Cardiac muscle cell (in vitro differentiated cells and primary cell): ENCODE data around the gene HERC3. TPM values are rescaled to one million over a fixed set of nuclear protein-coding genes. Genes with fewer than 3 reads are reported as not detected.

Experiments
- DNase-seq, 2 donors: peaks; one replicate each; pipeline versions ENCODE4 v3.0.0 to v3.0.0-alpha.2; 2010 to 2017; ENCODE audit warnings: low read depth in 1 of 2, low spot score in 1 of 2
- H3K27ac ChIP-seq: fragments of 200-600 bp; sonication (generic); 2 replicates; pipeline ENCODE4 v1.5.1; 2016
- H3K27me3 ChIP-seq: fragments of 200-600 bp; sonication (generic); 2 replicates; pipeline ENCODE4 v1.6.0; 2016; ENCODE audit warnings: control low read depth
- H3K36me3 ChIP-seq: fragments of 200-600 bp; sonication (generic); 2 replicates; pipeline ENCODE4 v1.5.1; 2016; ENCODE audit warnings: control low read depth
- H3K4me1 ChIP-seq: fragments of 200-600 bp; sonication (generic); 2 replicates; pipeline ENCODE4 v1.8.1; 2017; ENCODE audit warnings: low read depth, mild to moderate bottlenecking, mixed run types
- H3K4me3 ChIP-seq: fragments of 200-600 bp; sonication (generic); 2 replicates; pipeline ENCODE4 v1.5.1; 2016; ENCODE audit warnings: mild to moderate bottlenecking
- H3K9me3 ChIP-seq: fragments of 200-600 bp; sonication (generic); 2 replicates; pipeline ENCODE4 v1.5.1; 2017; ENCODE audit warnings: low read depth, mild to moderate bottlenecking, control low read depth
- polyA plus RNA-seq: library from polyadenylated mRNA; unstranded; fragments of >200 nt; fragmentation: Nextera tagmentation; extraction: Ambion mirVana; gene quantifications from 2 replicates; pipeline ENCODE4 v1.2.1, GENCODE V29; 2016
- total RNA-seq: library from RNA; depleted of rRNA; stranded (reverse); fragments of >200 nt; gene quantifications from 2 replicates; pipeline ENCODE4 v1.2.3, GENCODE V29; 2016
- TF ChIP-seq, protein P1 (sequence below): IDR thresholded peaks from 2 replicates; pipeline ENCODE4 v1.5.1; 2012; ENCODE audit warnings: low read depth, mild to moderate bottlenecking, low read length

The HERC3 gene
- total and polyA plus RNA-seq, 2 experiments from 2014 or later: 29.4 to 35.3 TPM

DNA sequence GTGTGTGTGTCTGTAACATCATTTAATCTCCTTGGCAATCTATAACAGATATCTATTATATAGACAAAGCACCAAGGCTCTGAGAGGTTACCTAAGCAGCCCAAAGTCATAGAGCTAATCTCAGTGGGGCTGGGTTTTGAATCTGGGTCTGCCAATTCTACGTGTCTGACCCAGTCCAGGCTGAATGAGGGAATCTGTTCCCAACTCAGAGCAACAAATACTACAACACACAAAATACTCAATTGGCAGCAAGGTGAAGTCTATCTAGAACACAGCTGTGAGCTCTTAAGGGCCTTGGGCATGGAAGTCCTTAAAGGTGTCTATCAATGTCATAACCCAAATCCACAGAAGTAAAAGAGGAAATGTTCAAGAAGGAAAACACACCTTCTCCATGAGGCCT is 152.9 kb downstream of the HERC3 start:
- H3K4me1 ChIP-seq: peaks cover 6% of the 10 kb centered on the region
- H3K27ac ChIP-seq: no peak overlapping the region

DNA sequence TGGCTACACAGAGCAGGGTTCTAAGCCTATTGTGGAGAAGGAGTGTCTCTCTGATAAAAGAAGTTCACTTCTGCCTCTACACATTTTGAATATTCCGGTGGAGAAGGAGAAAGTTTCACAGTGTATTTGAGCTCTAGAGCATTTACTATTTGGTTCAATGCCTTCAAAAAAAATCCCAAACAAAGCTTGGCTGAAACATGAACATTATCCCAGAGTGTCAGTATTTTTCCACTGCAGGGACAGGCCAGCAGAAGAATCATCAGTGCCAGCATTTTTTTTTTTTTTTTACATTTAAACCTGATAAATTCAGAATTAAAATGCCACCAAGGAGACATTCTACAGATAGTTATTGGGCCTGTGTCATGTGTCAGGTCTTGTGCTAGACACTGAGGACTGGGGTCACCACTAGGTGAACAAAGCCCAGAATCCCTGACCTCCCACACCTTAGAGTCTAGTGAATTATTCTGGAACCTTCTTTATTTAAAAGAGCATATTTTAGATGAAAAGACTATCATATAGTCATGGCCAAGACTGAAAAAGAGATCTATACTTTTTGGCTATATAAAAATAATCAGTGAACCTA is 153.4 kb downstream of the HERC3 start:
- Histone ChIP-seq H3K27me3 (no peaks in the 10 kb centered on the region), H3K27ac (peak overlapping the region; percentile 52), H3K4me1 (peaks cover 6% of the 10 kb centered on the region), H3K9me3 (no peaks in the 10 kb centered on the region), H3K36me3 (peaks cover 70% of the 10 kb centered on the region), H3K4me3 (no peak overlapping the region)
- TF ChIP-seq, protein P1, sequence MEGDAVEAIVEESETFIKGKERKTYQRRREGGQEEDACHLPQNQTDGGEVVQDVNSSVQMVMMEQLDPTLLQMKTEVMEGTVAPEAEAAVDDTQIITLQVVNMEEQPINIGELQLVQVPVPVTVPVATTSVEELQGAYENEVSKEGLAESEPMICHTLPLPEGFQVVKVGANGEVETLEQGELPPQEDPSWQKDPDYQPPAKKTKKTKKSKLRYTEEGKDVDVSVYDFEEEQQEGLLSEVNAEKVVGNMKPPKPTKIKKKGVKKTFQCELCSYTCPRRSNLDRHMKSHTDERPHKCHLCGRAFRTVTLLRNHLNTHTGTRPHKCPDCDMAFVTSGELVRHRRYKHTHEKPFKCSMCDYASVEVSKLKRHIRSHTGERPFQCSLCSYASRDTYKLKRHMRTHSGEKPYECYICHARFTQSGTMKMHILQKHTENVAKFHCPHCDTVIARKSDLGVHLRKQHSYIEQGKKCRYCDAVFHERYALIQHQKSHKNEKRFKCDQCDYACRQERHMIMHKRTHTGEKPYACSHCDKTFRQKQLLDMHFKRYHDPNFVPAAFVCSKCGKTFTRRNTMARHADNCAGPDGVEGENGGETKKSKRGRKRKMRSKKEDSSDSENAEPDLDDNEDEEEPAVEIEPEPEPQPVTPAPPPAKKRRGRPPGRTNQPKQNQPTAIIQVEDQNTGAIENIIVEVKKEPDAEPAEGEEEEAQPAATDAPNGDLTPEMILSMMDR: no peak
- DNase-seq: no peak

More for the DNA sequence above, 152.9 kb downstream of the HERC3 start:
- no peak overlapping the region for H3K4me3 ChIP-seq
- TF ChIP-seq, protein P1: no peak
- no peaks in the 10 kb centered on the region for H3K27me3 ChIP-seq
- peaks cover 68% of the 10 kb centered on the region for H3K36me3 ChIP-seq
- DNase-seq: no peak
- no peaks in the 10 kb centered on the region for H3K9me3 ChIP-seq

DNA sequence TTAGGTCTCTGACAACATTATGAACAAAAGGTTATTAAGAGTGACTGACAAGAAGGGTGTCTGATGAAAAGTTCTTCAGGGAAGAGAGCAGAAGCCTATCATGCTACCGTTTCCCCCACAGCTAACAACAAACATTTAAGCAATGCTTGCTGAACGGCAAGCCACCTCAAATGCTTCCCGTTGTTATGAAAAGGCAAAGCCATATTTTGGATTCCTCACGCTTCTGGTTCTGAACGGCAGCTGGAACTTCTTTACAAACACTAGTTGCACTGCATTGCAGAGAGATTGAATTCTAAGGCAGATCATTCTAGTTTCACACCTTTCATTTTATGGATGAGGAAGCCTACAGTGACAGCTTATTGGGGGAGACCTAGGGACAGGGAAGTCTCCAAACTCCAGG is 153.9 kb downstream of the HERC3 start:
- Histone ChIP-seq H3K36me3 (peaks cover 71% of the 10 kb centered on the region), H3K4me3 (no peak overlapping the region), H3K27ac (peak overlapping the region; percentile 4), H3K4me1 (peaks cover 6% of the 10 kb centered on the region), H3K9me3 (no peaks in the 10 kb centered on the region), H3K27me3 (no peaks in the 10 kb centered on the region)
- no peak for DNase-seq
- TF ChIP-seq, protein P1: no peak

DNA sequence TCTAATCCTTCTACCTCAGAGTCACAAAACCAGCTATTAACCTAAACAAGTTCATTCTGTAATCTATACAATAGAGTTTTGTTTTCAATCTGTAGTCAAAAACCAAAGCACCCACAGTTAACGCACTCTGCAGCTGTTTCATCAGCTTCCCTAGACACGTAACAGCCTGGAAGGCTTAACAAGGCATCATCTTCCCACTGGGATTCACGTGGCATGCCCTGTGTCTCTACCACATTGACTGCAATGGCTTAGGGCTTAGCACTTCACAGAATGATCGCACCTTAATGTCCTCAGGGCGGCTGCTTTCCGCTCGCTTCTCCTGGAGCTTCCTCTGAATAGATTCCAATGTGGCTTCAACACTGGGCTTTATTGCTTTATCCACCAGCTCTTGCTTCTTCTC is 155.1 kb downstream of the HERC3 start:
- H3K4me3 ChIP-seq: no peak overlapping the region
- H3K27me3 ChIP-seq: no peaks in the 10 kb centered on the region
- no peak overlapping the region for H3K27ac ChIP-seq
- TF ChIP-seq, protein P1: no peak
- peaks cover 82% of the 10 kb centered on the region for H3K36me3 ChIP-seq
- no peaks in the 10 kb centered on the region for H3K9me3 ChIP-seq
- DNase-seq: no peak
- H3K4me1 ChIP-seq: peaks cover 6% of the 10 kb centered on the region

DNA sequence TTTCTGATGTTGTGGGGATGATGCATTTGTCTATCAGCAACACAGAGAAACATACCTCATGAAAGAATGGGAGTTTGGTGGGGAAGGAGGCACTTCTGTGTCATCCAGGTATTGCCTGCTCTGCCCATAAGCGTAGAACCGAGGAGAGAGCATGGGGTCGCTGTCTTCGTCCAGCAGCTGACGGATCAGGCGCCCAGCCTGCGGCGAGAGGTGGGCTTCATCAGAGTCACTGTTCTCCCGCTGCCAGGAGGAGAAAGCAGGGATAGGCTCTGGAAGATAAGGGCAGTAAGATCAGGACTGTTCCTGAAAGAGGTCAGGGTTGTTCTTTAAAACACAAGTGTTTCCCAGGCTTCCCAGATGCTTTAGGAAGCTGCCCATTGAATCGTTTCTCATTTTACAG is 158.1 kb downstream of the HERC3 start:
- no peak overlapping the region for H3K27ac ChIP-seq
- TF ChIP-seq, protein P1: no peak
- H3K27me3 ChIP-seq: no peaks in the 10 kb centered on the region
- H3K36me3 ChIP-seq: peaks cover 63% of the 10 kb centered on the region
- H3K4me3 ChIP-seq: no peak overlapping the region
- H3K4me1 ChIP-seq: peaks cover 6% of the 10 kb centered on the region
- H3K9me3 ChIP-seq: no peaks in the 10 kb centered on the region
- DNase-seq: no peak
